Skeletal muscle satellite cell (primary cell): Measurements from ENCODE around the gene GUCA1C.

Experiments
- H3K27me3 ChIP-seq: 2 replicates; pipeline ENCODE4 v1.7.0; 2013; ENCODE audit warnings: low read length; ENCODE audit not compliant: control insufficient read depth, insufficient read depth
- H3K36me3 ChIP-seq: 2 replicates; pipeline ENCODE4 v1.7.0; 2013; ENCODE audit warnings: mild to moderate bottlenecking, control low read depth, low read length; ENCODE audit not compliant: insufficient read depth
- H3K4me1 ChIP-seq: 2 replicates; pipeline ENCODE4 v1.7.0; 2013; ENCODE audit warnings: low read length; ENCODE audit not compliant: control insufficient read depth, insufficient read depth
- H3K4me2 ChIP-seq: 2 replicates; pipeline ENCODE4 v1.7.0; 2013; ENCODE audit warnings: mild to moderate bottlenecking, low read length
- H3K4me3 ChIP-seq: 2 replicates; pipeline ENCODE4 v1.7.0; 2013; ENCODE audit warnings: low read length
- H3K9ac ChIP-seq: 2 replicates; pipeline ENCODE4 v1.7.0; 2013; ENCODE audit warnings: mild to moderate bottlenecking, low read depth, low read length, moderate library complexity
- H3K9me3 ChIP-seq: replicated peaks from 2 replicates; pipeline ENCODE4 v1.7.0; 2013; ENCODE audit warnings: mild to moderate bottlenecking, control low read depth, low read length

The GUCA1C gene

DNA sequence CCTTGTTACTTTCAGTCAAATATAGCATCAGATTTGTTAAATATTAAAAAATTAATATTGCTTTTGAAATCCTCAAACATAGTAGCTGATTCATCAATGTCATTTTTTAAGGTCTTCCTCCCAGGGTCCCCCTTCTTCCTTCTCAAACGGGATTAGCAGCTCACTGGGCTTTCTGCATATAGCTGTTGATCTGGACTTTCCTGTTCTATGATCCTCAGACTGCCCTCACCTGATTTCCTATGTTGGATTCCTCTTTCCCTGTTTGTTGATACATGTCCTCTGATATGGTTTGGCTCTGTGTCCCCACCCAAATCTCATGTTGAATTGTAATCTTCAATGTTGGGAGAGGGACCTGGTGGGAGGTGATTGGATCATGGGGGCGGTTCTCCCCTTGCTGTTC is 5.8 kb downstream of the GUCA1C start:
- Histone ChIP-seq H3K4me1 (no peaks in the 10 kb centered on the region), H3K4me3 (no peak overlapping the region), H3K27me3 (no peaks in the 10 kb centered on the region), H3K36me3 (no peaks in the 10 kb centered on the region), H3K4me2 (no peak overlapping the region), H3K9ac (no peak overlapping the region), H3K9me3 (no peaks in the 10 kb centered on the region)

DNA sequence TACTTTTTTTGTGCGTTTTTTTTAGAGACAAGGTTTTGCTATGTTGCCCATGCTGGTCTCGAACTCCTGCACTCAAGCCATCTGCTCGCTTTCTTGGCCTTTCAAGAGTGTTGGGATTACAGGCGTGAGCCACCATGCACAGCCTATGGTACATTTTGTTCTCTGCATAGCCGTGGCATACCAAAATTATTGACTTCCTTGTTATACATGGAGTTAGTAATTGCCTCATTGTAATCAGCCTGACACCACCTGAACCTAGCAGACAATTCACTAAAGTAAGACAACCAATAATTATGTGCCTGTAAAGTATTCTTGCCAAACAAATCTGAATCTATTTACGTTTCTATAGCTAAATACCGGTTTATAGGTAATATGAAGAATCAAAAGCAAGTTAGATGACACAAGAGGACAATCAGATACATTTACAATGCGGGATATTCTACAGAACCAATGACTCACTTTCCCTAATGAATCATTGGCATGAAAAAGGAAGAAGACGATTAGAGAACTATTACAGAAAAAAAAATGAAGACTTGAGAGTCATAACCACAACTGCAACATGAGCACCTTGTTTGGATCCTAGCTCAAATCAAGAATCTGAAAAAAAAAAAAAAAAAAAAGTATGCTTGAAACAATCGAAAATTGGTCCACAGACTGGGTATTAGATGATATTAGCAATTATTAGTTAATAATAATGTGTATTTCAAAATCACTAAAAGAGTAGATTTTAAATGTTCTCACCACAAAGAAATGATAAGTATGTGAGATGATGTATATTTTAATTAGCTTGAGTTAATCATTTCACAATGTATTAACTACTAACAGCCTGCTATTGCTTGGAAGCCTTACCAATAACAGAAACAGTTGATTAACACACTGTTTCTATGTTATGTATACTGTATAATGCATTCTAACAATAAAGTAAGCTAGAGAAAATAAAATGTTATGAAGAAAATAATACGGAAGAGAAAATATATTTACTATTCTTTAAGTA is 7.1 kb downstream of the GUCA1C start:
- H3K4me1 ChIP-seq: no peaks in the 10 kb centered on the region
- no peak overlapping the region for H3K9ac ChIP-seq
- H3K4me3 ChIP-seq: no peak overlapping the region
- no peaks in the 10 kb centered on the region for H3K9me3 ChIP-seq
- no peaks in the 10 kb centered on the region for H3K27me3 ChIP-seq
- H3K36me3 ChIP-seq: no peaks in the 10 kb centered on the region
- no peak overlapping the region for H3K4me2 ChIP-seq

DNA sequence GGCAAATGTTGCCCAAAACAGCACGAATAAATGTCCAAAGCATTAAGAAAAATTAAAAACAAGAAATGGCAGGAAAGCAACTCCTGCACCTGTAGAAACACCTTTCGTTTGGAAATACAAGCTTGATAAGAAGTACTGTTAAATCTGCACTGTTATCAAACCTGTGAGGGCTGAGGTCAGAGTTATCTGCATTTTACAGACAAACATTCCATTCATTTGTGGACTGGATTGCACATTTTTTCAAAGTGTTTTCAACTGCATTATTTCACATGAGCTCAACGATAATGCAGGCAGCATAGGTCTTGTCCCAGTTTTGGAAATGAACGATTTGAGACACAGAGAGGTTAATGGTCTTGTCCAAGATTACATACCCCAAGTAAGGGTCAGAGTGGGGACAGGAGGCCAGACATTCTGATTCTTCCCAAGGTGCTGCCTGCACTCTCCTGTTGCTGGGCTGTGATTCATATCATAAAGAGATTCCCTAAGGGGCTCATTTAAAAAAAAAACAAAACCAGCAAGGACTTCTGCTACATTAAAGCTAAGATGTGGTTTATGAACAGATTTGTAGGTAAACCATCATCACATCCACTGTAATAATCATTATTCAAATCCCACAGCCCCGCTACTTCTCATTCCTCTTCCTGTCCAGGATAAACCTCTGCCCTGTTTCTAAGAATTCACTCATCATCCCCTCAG is 13.0 kb downstream of the GUCA1C start:
- H3K9me3 ChIP-seq: no peaks in the 10 kb centered on the region
- H3K36me3 ChIP-seq: no peaks in the 10 kb centered on the region
- H3K27me3 ChIP-seq: no peaks in the 10 kb centered on the region
- H3K4me1 ChIP-seq: no peaks in the 10 kb centered on the region
- H3K4me2 ChIP-seq: no peak overlapping the region
- no peak overlapping the region for H3K4me3 ChIP-seq
- H3K9ac ChIP-seq: no peak overlapping the region

DNA sequence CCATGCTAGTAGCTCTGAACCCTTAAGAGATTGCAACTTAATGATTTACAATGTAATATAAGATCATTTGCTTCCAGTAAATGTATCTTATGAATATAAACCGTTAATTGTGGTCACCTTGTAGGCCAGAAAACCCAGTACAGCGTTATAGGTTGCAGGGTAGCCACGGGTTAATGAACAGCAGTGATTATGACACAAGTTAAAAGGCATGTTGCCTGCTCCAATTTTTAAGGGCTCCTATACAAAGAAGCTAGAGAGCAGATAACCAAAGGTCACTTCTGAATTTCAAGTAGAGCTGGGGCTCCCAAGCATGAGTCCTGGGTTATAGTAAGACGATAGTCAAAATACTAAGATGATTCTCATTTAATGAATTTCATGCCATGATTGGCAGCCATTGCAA is 13.5 kb downstream of the GUCA1C start:
- H3K27me3 ChIP-seq: no peaks in the 10 kb centered on the region
- no peak overlapping the region for H3K9ac ChIP-seq
- no peaks in the 10 kb centered on the region for H3K4me1 ChIP-seq
- no peaks in the 10 kb centered on the region for H3K36me3 ChIP-seq
- H3K4me3 ChIP-seq: no peak overlapping the region
- H3K4me2 ChIP-seq: no peak overlapping the region
- H3K9me3 ChIP-seq: no peaks in the 10 kb centered on the region

DNA sequence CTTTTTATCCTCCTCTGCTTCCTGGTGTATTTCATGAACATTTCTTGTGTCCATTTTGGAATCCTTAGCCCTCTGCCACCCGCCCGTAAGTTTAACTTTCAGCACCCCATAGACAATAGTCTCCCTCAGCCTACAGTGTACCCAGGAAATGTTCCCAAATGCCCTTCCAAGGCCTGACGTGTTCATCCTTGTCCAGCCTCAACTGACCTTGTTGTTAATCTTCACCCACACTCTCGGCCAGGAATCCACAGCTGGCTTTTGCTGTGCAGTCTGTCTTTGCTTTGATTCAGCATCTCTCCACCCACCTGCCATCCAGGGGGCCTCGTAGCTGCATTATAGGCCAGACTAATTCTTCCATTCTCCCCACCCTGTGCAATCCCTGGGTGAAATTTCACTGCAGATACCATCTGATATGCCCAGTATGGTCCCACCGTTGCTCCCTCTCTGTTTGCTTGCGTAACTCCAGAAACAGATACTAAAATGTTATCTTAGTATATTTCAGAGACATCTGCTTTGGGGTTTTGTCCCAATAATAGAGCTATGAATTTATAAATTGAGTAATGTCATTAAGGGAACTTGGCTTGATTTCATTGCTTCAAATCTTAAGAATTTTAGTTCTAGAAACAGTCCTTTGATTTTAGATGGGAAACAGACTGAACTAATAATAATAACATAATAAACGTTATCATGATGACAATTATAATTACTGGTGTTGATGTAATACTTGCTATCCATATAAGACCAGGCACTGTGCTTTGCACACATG is 16.6 kb downstream of the GUCA1C start:
- Histone ChIP-seq H3K4me2 (no peak overlapping the region), H3K27me3 (no peaks in the 10 kb centered on the region), H3K9ac (no peak overlapping the region), H3K9me3 (no peaks in the 10 kb centered on the region), H3K36me3 (no peaks in the 10 kb centered on the region), H3K4me1 (no peaks in the 10 kb centered on the region), H3K4me3 (no peak overlapping the region)

DNA sequence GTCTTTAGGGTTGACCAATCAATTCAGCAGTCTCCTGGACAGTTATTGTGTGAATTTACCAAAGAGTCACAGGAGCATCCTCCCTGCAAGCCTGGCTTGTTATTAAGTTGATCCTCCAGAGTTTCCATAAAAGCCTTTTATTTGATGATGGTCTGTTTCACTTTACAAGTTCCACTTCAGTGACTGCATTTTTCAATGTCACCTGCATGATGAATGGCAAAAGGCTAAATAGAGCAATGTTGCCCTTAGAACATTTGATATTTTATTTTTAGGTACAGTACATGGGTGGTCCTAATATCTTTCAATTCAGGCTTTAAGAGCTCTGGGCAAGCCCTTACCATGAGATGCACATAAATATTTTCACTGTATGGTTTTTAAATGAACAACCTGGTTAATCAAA is 22.6 kb downstream of the GUCA1C start:
- Histone ChIP-seq H3K9ac (no peak overlapping the region), H3K4me2 (no peak overlapping the region), H3K9me3 (no peaks in the 10 kb centered on the region), H3K4me3 (no peak overlapping the region), H3K4me1 (no peaks in the 10 kb centered on the region), H3K36me3 (no peaks in the 10 kb centered on the region), H3K27me3 (no peaks in the 10 kb centered on the region)

DNA sequence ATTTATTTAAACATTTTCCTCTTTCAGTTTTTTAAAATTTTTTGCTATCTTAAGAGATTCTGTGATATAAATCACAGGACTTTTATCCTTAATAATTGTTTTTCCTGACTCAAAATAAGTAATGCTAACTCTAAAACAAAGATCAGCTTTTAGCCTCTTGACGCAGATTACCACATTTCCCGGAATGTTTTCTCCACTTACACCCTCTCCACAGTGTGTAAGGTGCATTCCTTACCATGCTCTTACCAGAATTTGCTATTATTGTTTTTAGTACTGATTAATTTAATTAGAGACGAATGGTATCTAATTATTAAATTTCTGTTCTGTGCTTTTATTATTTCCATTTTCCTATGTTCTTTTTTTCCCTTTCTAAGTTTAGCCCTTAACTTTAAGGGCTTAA is 34.8 kb downstream of the GUCA1C start:
- Histone ChIP-seq H3K9me3 (no peaks in the 10 kb centered on the region), H3K9ac (no peak overlapping the region), H3K27me3 (no peaks in the 10 kb centered on the region), H3K36me3 (no peaks in the 10 kb centered on the region), H3K4me1 (peaks cover 4% of the 10 kb centered on the region), H3K4me2 (no peak overlapping the region), H3K4me3 (no peak overlapping the region)

DNA sequence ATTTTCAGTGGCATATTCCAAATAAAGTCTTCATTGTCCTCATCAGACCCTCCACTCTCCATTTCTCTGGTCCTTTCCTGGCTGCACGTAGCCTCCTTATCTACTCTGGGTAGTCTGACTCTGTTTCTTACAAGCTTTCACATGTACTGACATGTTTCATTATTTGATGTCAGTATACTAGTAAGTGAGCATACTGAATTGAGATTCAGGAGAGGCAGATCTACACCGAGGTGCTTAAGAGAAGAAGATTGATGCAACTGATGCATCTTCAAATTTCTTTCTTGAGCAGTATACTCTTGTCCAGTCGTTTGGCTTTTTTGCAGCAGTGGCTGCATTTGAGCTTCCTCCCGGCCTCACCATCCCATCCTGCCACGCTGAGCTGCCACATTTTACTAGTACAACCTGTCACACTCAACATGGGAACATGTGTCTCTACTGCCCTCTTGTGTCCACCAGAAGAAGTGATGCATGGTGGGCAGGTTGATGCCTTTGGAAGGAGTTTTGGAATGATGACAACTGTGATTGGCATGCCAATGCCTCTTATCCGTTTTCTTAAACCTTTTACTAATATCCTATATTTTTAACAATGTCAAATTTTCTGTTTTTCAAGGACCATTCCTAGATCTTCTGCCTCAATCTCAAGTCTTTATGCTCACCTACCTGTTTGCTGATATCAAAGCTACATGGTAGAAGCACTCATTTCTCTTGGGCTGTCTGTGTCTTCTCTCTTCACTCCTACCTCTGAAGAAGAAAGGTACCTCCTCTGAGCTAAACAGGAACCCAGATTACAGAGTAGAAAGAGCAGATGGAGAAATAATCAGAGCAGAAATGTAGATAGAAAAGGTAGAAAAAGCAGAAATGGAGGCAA is 38.7 kb downstream of the GUCA1C start:
- Histone ChIP-seq H3K4me2 (no peak overlapping the region), H3K27me3 (no peaks in the 10 kb centered on the region), H3K36me3 (no peaks in the 10 kb centered on the region), H3K9ac (no peak overlapping the region), H3K9me3 (no peaks in the 10 kb centered on the region), H3K4me1 (peaks cover 4% of the 10 kb centered on the region), H3K4me3 (no peak overlapping the region)

DNA sequence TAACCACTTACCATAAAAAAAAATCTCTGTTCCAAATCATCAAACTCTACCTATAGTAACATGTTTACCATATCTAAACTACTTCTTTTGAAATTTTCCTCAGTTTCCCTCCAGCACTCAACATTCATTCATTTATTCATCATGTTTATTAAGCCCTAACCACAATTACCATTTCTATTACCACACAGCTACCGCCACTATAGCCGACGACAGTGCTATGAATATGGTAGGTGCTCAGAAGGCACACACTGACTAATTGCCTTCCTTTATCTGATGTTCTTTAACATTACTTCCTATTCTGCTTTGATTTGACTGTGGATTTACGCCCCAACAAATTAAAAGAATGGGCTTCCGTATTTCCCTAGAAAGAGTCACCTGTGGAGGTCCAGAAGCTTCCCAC is 43.9 kb downstream of the GUCA1C start:
- Histone ChIP-seq H3K27me3 (no peaks in the 10 kb centered on the region), H3K4me1 (no peaks in the 10 kb centered on the region), H3K4me3 (no peak overlapping the region), H3K9ac (no peak overlapping the region), H3K36me3 (no peaks in the 10 kb centered on the region), H3K4me2 (no peak overlapping the region), H3K9me3 (no peaks in the 10 kb centered on the region)

DNA sequence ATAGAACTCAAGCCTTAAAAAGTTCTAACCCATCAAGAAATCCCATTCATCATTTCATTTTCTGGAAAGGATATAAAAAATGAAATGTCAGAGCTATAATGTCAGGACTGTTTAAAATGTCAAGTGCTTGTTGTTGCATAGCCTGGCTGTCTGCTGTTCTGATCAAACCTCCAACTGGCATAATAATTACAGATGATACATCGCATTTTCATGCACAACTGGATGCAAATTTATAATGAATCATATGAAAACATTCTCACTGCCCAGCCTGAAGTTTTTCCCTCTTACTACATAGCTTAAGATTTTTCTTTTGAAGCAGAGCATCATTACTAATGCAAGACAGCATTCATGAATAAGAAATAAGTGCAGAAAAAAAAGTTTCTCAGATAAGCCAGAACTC is 46.5 kb downstream of the GUCA1C start:
- H3K4me1 ChIP-seq: no peaks in the 10 kb centered on the region
- no peak overlapping the region for H3K9ac ChIP-seq
- no peaks in the 10 kb centered on the region for H3K27me3 ChIP-seq
- H3K36me3 ChIP-seq: no peaks in the 10 kb centered on the region
- H3K9me3 ChIP-seq: no peaks in the 10 kb centered on the region
- no peak overlapping the region for H3K4me3 ChIP-seq
- H3K4me2 ChIP-seq: no peak overlapping the region

DNA sequence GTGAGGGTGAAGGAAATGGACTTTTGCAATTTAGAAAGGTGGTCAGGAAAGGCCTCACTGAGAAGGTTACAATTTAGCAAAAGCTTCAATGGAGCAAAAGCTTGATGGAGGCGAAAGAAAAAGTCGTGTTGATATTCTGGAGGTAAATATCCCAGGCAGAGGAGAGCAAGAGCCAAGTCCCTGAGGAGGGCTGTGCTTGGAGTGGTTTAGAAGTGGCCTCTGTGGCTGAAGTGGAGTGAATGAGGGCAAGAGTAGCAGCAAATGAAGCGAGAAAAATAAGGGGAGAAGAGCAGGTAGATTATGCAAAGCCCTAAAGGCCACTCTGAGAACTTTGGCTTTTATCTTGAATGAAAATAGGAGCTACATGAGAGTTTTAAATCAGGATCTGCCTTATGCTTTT is 54.1 kb downstream of the GUCA1C start:
- Histone ChIP-seq H3K9ac (no peak overlapping the region), H3K9me3 (no peaks in the 10 kb centered on the region), H3K4me2 (no peak overlapping the region), H3K27me3 (no peaks in the 10 kb centered on the region), H3K4me3 (no peak overlapping the region), H3K4me1 (no peaks in the 10 kb centered on the region), H3K36me3 (no peaks in the 10 kb centered on the region)
